ENCODE results near the gene ELOVL6. TPM values are rescaled to one million over a fixed set of nuclear protein-coding genes. Genes with fewer than 3 reads are reported as not detected.

The ELOVL6 gene
- total RNA-seq, 4 donors from 2014 or later = 3.4 to 25.9 (median 11.4) TPM

- peak overlapping the region in 2 of 4 donors; percentile 19 for H3K27ac ChIP-seq
- TF ChIP-seq CTCF (IDR thresholded peaks at IDR 0.05) (no peak), EP300 (IDR thresholded peaks at IDR 0.05; ENCODE audit: low read depth) (no peak), POLR2AphosphoS5 (IDR thresholded peaks at IDR 0.05) (no peak), POLR2A (IDR thresholded peaks at IDR 0.05) (no peak)
- no peak overlapping the region for H3K4me3 ChIP-seq
- peaks cover 0 to 26% (median 17%) of the 10 kb centered on the region in 4 donors for H3K4me1 ChIP-seq
- no peaks in the 10 kb centered on the region for H3K9me3 ChIP-seq
- no peak for DNase-seq
- in situ Hi-C loops (cut with MboI; ENCODE audit: low pct_ligation_motif_present in 1 of 4, low pct_unique_long_range_greater_than_20kb in 1 of 4, low sequenced_read_pairs in 3 of 4) = no loop called here
- WGBS, 2 donors (ENCODE audit: low coverage in 1 of 2) = 95% methylated on average over 5 of the region's 5 CpGs; no CpG with 5 or more reads in 1 of the 2 donors
- no peaks in the 10 kb centered on the region for H3K36me3 ChIP-seq
- intact Hi-C loops (cut with DNase I; ENCODE audit: low total_unique reads) = no loop called here
- H3K27me3 ChIP-seq = no peaks in the 10 kb centered on the region
Measured at GRCh38 chr4:110164251-110164650, 34.2 kb downstream of the ELOVL6 start.

- in situ Hi-C loops (cut with MboI; ENCODE audit: low pct_ligation_motif_present in 1 of 4, low pct_unique_long_range_greater_than_20kb in 1 of 4, low sequenced_read_pairs in 3 of 4) = no loop called here
- no peaks in the 10 kb centered on the region for H3K9me3 ChIP-seq
- no peak for TF ChIP-seq CTCF (IDR thresholded peaks at IDR 0.05)
- no peak for TF ChIP-seq POLR2AphosphoS5 (IDR thresholded peaks at IDR 0.05)
- no peak for TF ChIP-seq EP300 (IDR thresholded peaks at IDR 0.05; ENCODE audit: low read depth)
- no peak for TF ChIP-seq POLR2A (IDR thresholded peaks at IDR 0.05)
- peaks cover 0 to 26% (median 17%) of the 10 kb centered on the region in 4 donors for H3K4me1 ChIP-seq
- WGBS, 2 donors (ENCODE audit: low coverage in 1 of 2) = 45 to 71% methylated on average over 4 of the region's 4 CpGs
- H3K27ac ChIP-seq = peak overlapping the region in 2 of 4 donors; percentile 19
- no peak for DNase-seq
- no peak overlapping the region for H3K4me3 ChIP-seq
- intact Hi-C loops (cut with DNase I; ENCODE audit: low total_unique reads) = no loop called here
- H3K36me3 ChIP-seq = no peaks in the 10 kb centered on the region
- no peaks in the 10 kb centered on the region for H3K27me3 ChIP-seq
Measured at GRCh38 chr4:110163327-110164069, 34.9 kb downstream of the ELOVL6 start.

GRCh38 chr4:110160618-110161017 lies 37.8 kb downstream of the ELOVL6 start:
- no peak overlapping the region for H3K27ac ChIP-seq
- H3K9me3 ChIP-seq = no peaks in the 10 kb centered on the region
- H3K4me1 ChIP-seq = peaks cover 0 to 20% (median 12%) of the 10 kb centered on the region in 4 donors
- H3K4me3 ChIP-seq = no peak overlapping the region
- TF ChIP-seq EP300 (IDR thresholded peaks at IDR 0.05; ENCODE audit: low read depth) = no peak
- no peak for TF ChIP-seq CTCF (IDR thresholded peaks at IDR 0.05)
- TF ChIP-seq POLR2A (IDR thresholded peaks at IDR 0.05) = no peak
- TF ChIP-seq POLR2AphosphoS5 (IDR thresholded peaks at IDR 0.05) = no peak
- no peaks in the 10 kb centered on the region for H3K36me3 ChIP-seq
- DNase-seq = no peak
- in situ Hi-C loops (cut with MboI; ENCODE audit: low pct_ligation_motif_present in 1 of 4, low pct_unique_long_range_greater_than_20kb in 1 of 4, low sequenced_read_pairs in 3 of 4) (no loop called here), intact Hi-C loops (cut with DNase I; ENCODE audit: low total_unique reads) (no loop called here)
- no peaks in the 10 kb centered on the region for H3K27me3 ChIP-seq

GRCh38 chr4:110159541-110159940 lies 38.9 kb downstream of the ELOVL6 start:
- Histone ChIP-seq H3K27me3 (no peaks in the 10 kb centered on the region), H3K27ac (no peak overlapping the region), H3K4me3 (no peak overlapping the region), H3K36me3 (no peaks in the 10 kb centered on the region), H3K4me1 (peaks cover 0 to 11% (median 5%) of the 10 kb centered on the region in 4 donors), H3K9me3 (no peaks in the 10 kb centered on the region)
- intact Hi-C loops (cut with DNase I; ENCODE audit: low total_unique reads) = no loop called here
- TF ChIP-seq EP300 (IDR thresholded peaks at IDR 0.05; ENCODE audit: low read depth) = no peak
- TF ChIP-seq CTCF (IDR thresholded peaks at IDR 0.05) = no peak
- no peak for TF ChIP-seq POLR2AphosphoS5 (IDR thresholded peaks at IDR 0.05)
- no peak for TF ChIP-seq POLR2A (IDR thresholded peaks at IDR 0.05)
- in situ Hi-C loops (cut with MboI; ENCODE audit: low pct_ligation_motif_present in 1 of 4, low pct_unique_long_range_greater_than_20kb in 1 of 4, low sequenced_read_pairs in 3 of 4) = no loop called here
- WGBS, 2 donors (ENCODE audit: low coverage in 1 of 2) = 69 to 91% methylated on average over 4 of the region's 4 CpGs
- DNase-seq = no peak

Data from transverse colon (tissue), 4 donors.